HG02938 (cell line): ENCODE measurements around the gene SUGCT.
A peak's percentile ranks its signal among the peaks of the same experiment; 100 is the strongest.
"Not testable (repeated sequence)": the region's sequence is repeated elsewhere in the genome, so short reads cannot be mapped to it uniquely, and the experiment has no call there.

Experiments
- ATAC-seq: cut with Tn5 transposase; IDR thresholded peaks from one replicate; pipeline ENCODE4 v1.9.1; 2021; ENCODE audit warnings: mild to moderate bottlenecking, moderate library complexity; ENCODE audit not compliant: unreplicated experiment

The SUGCT gene

DNA sequence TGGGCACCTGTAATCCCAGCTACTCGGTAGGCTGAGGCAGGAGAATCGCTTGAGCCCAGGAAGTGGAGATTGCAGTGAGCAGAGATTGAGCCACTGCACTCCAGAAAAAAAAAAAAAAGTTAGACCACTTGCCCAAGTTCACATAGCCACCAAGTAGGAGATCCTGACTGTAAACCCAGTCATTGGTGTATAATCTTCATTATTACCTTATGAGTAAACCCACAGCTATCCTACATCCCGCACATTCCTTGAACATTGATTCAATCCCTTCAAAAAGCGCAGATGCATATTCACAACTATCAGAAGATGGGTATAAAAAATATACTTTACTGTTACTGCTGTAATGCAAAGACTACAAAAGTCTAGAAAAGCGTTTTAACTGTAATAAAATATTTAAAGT lies 512.9 kb downstream of the SUGCT start:
- no peak for ATAC-seq

GRCh38 chr7:40649247-40649646 lies 514.4 kb downstream of the SUGCT start:
- no peak for ATAC-seq

GRCh38 chr7:40650903-40651302 lies 516.1 kb downstream of the SUGCT start:
- ATAC-seq, result not testable (repeated sequence)

GRCh38 chr7:40654171-40654570 lies 519.4 kb downstream of the SUGCT start:
- no peak for ATAC-seq

GRCh38 chr7:40655426-40655825 lies 520.6 kb downstream of the SUGCT start:
- no peak for ATAC-seq

- no peak for ATAC-seq
These were observed 521.5 kb downstream of the SUGCT start for GRCh38 chr7:40656349-40656748.

GRCh38 chr7:40658729-40659128 lies 523.9 kb downstream of the SUGCT start:
- no peak for ATAC-seq

DNA sequence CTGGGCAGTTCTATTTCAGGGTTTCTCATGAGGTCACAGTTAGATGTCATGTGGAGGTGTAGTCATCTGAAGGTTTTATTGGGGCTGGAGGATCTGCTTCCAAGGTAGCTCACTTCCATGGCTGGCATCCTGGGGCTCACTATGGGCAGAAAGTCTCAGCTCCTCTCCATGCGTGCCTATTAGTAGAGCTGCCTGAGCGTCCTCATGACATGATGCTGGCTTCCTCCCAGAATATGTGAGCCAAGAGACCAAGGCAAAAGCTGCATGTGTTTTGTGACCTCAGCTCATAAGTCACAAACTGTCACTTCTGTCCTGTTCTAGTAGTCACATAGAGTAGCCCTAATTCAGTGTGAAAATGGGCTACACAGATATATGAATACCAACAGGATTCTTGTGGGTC lies 524.4 kb downstream of the SUGCT start:
- no peak for ATAC-seq

DNA sequence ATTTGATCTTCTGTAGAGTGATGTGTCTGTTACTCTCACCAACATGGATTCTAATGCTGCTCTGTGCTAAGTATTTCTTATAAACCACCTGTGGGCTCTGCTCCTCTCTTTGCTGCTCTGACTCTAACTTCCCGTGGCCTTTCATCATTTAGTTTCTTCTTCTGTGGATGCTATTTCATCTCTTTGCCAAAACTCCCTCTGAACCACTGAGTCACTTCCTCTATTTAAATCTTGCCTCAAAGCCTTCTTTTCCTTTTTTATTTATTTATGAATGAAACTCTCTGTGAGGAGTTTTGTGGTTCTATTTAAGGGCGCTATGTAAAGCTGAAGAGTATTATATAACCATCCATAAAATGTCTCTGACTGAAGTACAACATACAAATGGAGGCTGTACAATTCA lies 538.5 kb downstream of the SUGCT start:
- ATAC-seq, result no peak

GRCh38 chr7:40674316-40674715 lies 539.5 kb downstream of the SUGCT start:
- ATAC-seq, result no peak

- ATAC-seq, result no peak
These were observed 540.9 kb downstream of the SUGCT start for GRCh38 chr7:40675741-40676140.

GRCh38 chr7:40676221-40676620 lies 541.4 kb downstream of the SUGCT start:
- ATAC-seq, result no peak

DNA sequence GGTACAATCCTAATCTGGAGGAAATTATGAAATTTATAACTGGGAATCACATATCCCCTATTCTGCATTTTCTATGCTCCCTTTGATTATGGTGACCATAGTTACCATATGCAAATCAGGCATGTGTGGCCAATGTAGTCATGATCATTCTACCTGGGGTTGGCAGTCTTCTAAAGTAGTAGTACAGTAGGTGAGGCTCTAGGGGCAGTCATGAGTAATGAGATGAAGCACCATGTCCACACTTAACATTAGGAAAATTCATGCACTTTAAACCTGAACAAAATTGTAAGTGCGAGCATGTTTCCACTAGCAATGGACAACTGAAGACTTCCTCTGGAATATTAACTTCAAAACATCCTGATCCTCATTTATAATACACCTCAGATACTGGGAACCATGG lies 545.9 kb downstream of the SUGCT start:
- peak; percentile 99 for ATAC-seq

DNA sequence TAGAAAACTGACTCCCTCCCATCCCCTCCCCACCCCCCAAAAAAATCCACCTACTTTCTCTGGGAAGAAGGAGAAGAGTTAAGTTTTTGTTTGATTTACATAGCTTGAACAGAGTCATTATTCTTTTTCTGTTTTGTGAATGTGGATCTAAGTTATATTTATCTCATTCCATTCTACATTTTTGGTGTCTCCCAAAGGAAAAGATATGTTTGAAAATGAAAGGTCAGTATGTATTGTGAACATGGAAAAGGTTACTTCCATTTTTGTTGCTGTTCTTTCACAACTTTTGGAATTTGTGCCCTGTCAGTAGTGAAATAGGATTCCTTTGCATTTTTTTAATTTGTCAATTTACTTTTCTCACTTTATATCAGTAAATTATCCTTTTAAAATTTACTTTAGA lies 547.9 kb downstream of the SUGCT start:
- ATAC-seq, result no peak

DNA sequence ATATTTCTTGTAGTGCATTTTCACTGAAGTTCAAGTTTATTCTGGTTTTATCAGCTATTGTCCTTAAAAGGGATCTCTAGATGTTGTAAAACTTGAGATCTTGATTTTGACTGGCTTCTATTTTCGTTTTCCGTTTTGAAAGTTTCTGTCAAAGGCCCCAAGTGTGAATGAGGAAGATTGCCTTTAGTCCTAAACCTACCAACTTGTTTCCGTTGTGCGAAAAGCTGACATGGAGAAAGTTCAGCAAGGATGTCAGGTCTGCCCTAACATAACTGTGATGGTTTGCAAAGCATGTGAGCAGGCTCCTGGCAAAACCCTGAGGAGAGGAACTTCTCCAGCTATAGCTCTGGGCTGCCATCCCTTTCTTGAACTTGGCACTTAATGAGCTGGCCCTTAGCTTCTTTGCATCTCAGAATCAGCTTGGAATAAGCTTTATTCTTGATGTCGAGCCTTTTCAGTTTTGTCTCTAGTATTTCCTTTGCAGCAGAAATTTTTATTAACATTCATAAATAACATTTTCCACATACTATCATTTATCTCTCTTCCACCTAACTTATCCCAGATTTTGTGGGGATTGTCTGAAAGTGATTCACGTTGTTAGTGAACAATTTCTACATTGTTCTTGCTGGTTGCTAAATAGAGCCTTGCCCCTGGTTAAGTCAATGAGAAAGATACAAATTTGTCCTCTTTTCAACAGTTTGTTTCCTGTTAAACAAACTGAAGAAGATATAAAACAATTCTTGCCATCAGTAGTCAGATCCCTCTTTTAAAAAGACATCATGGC lies 559.4 kb downstream of the SUGCT start:
- ATAC-seq, result no peak

DNA sequence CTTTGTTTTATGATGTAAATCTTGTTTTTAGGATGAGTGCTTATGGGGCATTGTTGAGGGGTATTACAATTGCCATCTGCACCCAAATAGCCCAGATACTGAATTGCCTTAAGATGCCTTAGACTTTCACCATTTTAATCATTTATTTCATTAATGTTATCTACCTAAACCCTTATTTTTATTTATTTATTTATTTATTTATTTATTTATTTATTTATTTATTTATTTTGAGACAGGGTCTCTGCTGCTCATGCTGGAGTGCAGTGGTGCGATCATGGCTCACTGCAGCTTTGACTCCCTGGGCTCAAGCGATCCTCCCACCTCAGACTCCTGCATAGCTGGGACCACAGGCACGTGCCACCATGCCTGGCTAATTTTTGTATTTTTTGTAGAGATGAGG lies 560.2 kb downstream of the SUGCT start:
- ATAC-seq, result no peak

DNA sequence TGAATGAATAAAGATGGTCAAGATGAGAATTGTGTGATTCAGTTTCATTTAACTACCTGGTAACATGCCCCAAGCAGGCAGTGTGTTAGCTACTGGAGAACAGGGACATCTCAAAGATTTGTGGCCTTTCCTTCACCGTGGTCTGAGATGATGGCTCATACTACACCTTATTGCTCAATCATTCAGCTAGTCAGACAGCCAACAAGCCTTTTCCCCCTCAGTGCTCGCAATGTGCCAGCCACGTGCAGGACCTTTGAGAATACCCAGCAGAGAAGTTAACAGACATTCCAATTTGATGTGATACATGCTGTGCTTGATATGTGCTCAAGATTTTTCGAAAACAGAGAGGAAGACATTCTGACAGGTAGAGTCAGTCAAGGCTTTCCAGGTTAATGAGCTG lies 562.8 kb downstream of the SUGCT start:
- ATAC-seq, result no peak

GRCh38 chr7:40698214-40698920 lies 563.6 kb downstream of the SUGCT start:
- ATAC-seq, result no peak

DNA sequence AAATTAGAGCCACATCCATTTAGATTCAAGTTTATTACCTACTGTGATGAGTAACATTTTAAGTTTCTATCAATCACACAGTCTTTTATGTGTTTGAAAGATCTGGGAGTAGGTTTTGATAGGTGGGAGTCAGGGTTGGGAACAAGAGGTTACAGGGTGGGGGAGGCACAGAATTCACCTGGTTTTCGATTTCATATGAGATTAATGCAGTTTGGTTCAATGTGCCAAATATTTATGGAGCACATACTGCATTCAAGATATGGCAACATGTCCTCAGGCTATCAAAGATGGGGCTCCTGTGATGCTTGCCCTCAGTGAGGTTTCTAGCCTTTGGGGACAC lies 564.1 kb downstream of the SUGCT start:
- no peak for ATAC-seq

DNA sequence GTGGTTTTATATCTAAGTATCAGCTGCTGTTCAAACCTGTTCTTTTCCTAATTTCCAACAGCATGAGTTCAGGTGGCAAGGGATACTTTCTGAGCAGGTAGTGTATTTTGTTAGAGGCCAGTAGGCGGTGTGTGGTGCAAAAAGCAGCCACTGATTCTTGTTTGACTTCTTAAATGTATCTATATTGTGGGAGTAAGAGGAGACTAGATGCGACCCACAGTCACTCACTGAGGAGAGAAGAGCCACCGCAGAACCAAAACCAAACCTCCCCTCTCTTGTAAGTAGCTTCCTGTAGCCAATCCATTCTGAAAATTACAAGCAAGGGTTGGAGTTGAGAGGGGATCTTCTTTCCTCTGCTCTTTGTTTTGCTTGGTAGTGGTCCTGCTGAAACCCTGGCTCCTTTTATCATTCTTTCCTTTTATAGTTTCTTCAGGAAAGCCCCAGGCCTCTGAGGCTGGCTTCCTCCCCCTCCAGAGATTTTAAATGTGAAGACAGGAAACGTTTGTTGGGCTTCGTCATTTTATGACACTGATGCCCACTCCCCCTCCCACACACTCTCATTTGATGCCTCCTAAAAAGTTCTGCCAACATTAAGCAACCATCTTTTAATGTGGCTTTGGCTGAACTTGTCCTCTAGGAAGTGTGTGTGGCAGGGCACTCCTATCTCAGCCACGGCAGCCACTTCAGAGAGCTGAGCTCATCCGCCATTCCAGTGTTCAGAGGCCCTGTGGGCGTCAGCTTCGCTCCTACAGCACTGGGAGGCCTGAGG lies 566.0 kb downstream of the SUGCT start:
- ATAC-seq, result no peak

- no peak for ATAC-seq
These were observed 567.2 kb downstream of the SUGCT start for GRCh38 chr7:40701836-40702551.
